Stimulated activated CD4-positive, alpha-beta T cell treated with anti-CD3 and anti-CD28 coated beads, Interleukin-2, amount 100 ng/mL, for 48 hours (primary cell): ENCODE data around the gene DENND1A.

Experiments used
- DNase-seq, 2 donors: peaks; one replicate each; pipeline ENCODE4 v3.0.0-alpha.2; 2020

The DENND1A gene

GRCh38 chr9:123419721-123420591 lies 510.0 kb downstream of the DENND1A start:
- no peak for DNase-seq

- no peak for DNase-seq
Observed at GRCh38 chr9:123419091-123419490, 510.8 kb downstream of the DENND1A start.

- no peak for DNase-seq
Observed at GRCh38 chr9:123418506-123418905, 511.4 kb downstream of the DENND1A start.

- no peak for DNase-seq
Observed at GRCh38 chr9:123418052-123418430, 511.9 kb downstream of the DENND1A start.

GRCh38 chr9:123417289-123418051 lies 512.5 kb downstream of the DENND1A start:
- DNase-seq: no peak

- DNase-seq: no peak
Observed at GRCh38 chr9:123416176-123416575, 513.8 kb downstream of the DENND1A start.

- no peak for DNase-seq
Observed at GRCh38 chr9:123414936-123415930, 514.7 kb downstream of the DENND1A start.

- no peak for DNase-seq
Observed at GRCh38 chr9:123414204-123414603, 515.7 kb downstream of the DENND1A start.

- no peak for DNase-seq
Observed at GRCh38 chr9:123412171-123412820, 517.6 kb downstream of the DENND1A start.

GRCh38 chr9:123411636-123412035 lies 518.3 kb downstream of the DENND1A start:
- DNase-seq: no peak

- no peak for DNase-seq
Observed at GRCh38 chr9:123411191-123411590, 518.7 kb downstream of the DENND1A start.

- no peak for DNase-seq
Observed at GRCh38 chr9:123410281-123410910, 519.5 kb downstream of the DENND1A start.

- DNase-seq: no peak
Observed at GRCh38 chr9:123408313-123409262, 521.3 kb downstream of the DENND1A start.

- no peak for DNase-seq
Observed at GRCh38 chr9:123407217-123407851, 522.6 kb downstream of the DENND1A start.

- no peak for DNase-seq
Observed at GRCh38 chr9:123406691-123407216, 523.2 kb downstream of the DENND1A start.

- DNase-seq: no peak
Observed at GRCh38 chr9:123406016-123406415, 523.9 kb downstream of the DENND1A start.

GRCh38 chr9:123402981-123403509 lies 526.9 kb downstream of the DENND1A start:
- no peak for DNase-seq

- DNase-seq: no peak
Observed at GRCh38 chr9:123401879-123402513, 527.9 kb downstream of the DENND1A start.

- no peak for DNase-seq
Observed at GRCh38 chr9:123400926-123401503, 528.9 kb downstream of the DENND1A start.
